Vagina (tissue), 2 donors: ENCODE data around the gene WDR83. TPM values are rescaled to one million over a fixed set of nuclear protein-coding genes. Genes with fewer than 3 reads are reported as not detected.

ENCODE experiments used
- DNase-seq, 2 donors: peaks; one replicate each; pipeline ENCODE4 v3.0.0-alpha.2; 2017; ENCODE audit errors: extremely low spot score in 2 of 2
- H3K27ac ChIP-seq: fragments of 200-600 bp; sonication (generic); one replicate; pipeline ENCODE4 v1.5.1; 2019
- H3K27me3 ChIP-seq: fragments of 200-600 bp; sonication (generic); one replicate; pipeline ENCODE4 v1.5.1; 2019
- H3K36me3 ChIP-seq, 2 donors: fragments of 200-600 bp; sonication (generic); one replicate each; pipeline ENCODE4 v1.5.1; 2017 to 2019
- H3K4me1 ChIP-seq: fragments of 200-600 bp; sonication (generic); one replicate; pipeline ENCODE4 v1.5.1; 2019
- H3K4me3 ChIP-seq, 2 donors: fragments of 200-600 bp; sonication (generic); 1 replicate in 1 of 2; 2 replicates in 1 of 2; pipeline ENCODE4 v1.5.1; 2016 to 2019
- H3K9me3 ChIP-seq: fragments of 200-600 bp; sonication (generic); one replicate; pipeline ENCODE4 v1.5.1; 2019
- CTCF ChIP-seq, 3 experiments: fragments of 450-650 bp in 2 of 3; fragments of 200-600 bp in 1 of 3; sonication (generic) in 1 of 3; IDR thresholded peaks; one replicate each; pipeline ENCODE4 v1.5.1; 2017 to 2019; ENCODE audit warnings: antibody characterized with exemption in 3 of 3, mild to moderate bottlenecking in 2 of 3, moderate library complexity in 2 of 3
- POLR2A ChIP-seq, 2 donors: fragments of 450-650 bp; IDR thresholded peaks; one replicate each; pipeline ENCODE4 v1.6.1; 2017; ENCODE audit warnings: antibody characterized with exemption in 2 of 2, mild to moderate bottlenecking in 2 of 2, moderate library complexity in 2 of 2
- POLR2AphosphoS5 ChIP-seq, 2 donors: sonication (generic); formaldehyde crosslinking; IDR thresholded peaks; one replicate each; pipeline ENCODE4 v1.9.0; 2017; ENCODE audit warnings: antibody characterized with exemption in 2 of 2, mild to moderate bottlenecking in 2 of 2, low read depth in 1 of 2; ENCODE audit not compliant: insufficient read depth in 1 of 2
- intact Hi-C: fragments of 100-400 bp; cut with DNase I; formaldehyde crosslinking; loops from one replicate; pipeline ENCODE4 v1.15.1; 2023
- total RNA-seq: library from RNA; depleted of rRNA; stranded (reverse); fragments of >200 nt; gene quantifications from one replicate; pipeline ENCODE4 v1.2.3, GENCODE V29; 2016

Gene WDR83
- total RNA-seq, 1 donor from 2014 or later, result 8.3 TPM

GRCh38 chr19:12628040-12629022 lies 38.3 kb upstream of the WDR83 start:
- no peak for TF ChIP-seq POLR2AphosphoS5 (IDR thresholded peaks at IDR 0.05; ENCODE audit: insufficient read depth in 1 of 2, low read depth in 1 of 2)
- no peak for TF ChIP-seq POLR2A (IDR thresholded peaks at IDR 0.05)
- TF ChIP-seq CTCF (IDR thresholded peaks at IDR 0.05), result no peak
- intact Hi-C loops, result no loop called here
- Histone ChIP-seq H3K9me3 (peaks cover 6% of the 10 kb centered on the region), H3K27me3 (no peaks in the 10 kb centered on the region), H3K4me3 (no peak overlapping the region), H3K36me3 (peaks cover 6 to 62% of the 10 kb centered on the region in 2 donors), H3K27ac (no peak overlapping the region), H3K4me1 (no peaks in the 10 kb centered on the region)
- no peak for DNase-seq

DNA sequence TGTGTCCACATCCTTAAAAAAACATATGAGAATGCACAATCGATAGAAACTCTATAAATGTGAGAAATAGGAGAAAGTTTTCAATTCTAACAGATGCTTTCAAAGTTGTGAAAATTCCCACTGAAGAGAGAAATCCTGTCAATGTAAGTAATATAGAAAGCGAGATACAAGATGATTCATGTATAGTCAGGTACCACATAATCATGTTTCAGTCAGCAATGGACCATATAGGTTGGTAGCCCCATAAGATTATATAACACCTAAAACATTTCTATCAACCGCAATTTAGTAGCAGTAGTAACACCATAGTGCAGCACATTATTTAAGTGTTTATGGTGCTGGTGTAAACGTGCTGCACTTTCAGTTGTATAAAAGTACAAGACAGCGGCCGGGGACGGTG lies 37.4 kb upstream of the WDR83 start:
- no peak for DNase-seq
- Histone ChIP-seq H3K4me3 (no peak overlapping the region), H3K9me3 (peaks cover 6% of the 10 kb centered on the region), H3K36me3 (peaks cover 6 to 54% of the 10 kb centered on the region in 2 donors), H3K4me1 (no peaks in the 10 kb centered on the region), H3K27me3 (no peaks in the 10 kb centered on the region), H3K27ac (no peak overlapping the region)
- no peak for TF ChIP-seq CTCF (IDR thresholded peaks at IDR 0.05)
- no peak for TF ChIP-seq POLR2A (IDR thresholded peaks at IDR 0.05)
- TF ChIP-seq POLR2AphosphoS5 (IDR thresholded peaks at IDR 0.05; ENCODE audit: insufficient read depth in 1 of 2, low read depth in 1 of 2), result no peak
- intact Hi-C loops, result no loop called here

GRCh38 chr19:12636631-12637030 lies 30.0 kb upstream of the WDR83 start:
- TF ChIP-seq POLR2A (IDR thresholded peaks at IDR 0.05), result no peak
- TF ChIP-seq POLR2AphosphoS5 (IDR thresholded peaks at IDR 0.05; ENCODE audit: insufficient read depth in 1 of 2, low read depth in 1 of 2), result no peak
- no peak for TF ChIP-seq CTCF (IDR thresholded peaks at IDR 0.05)
- H3K4me1 ChIP-seq, result peaks cover 12% of the 10 kb centered on the region
- no peaks in the 10 kb centered on the region for H3K27me3 ChIP-seq
- H3K36me3 ChIP-seq, result no peaks in the 10 kb centered on the region
- H3K27ac ChIP-seq, result no peak overlapping the region
- no peak overlapping the region for H3K4me3 ChIP-seq
- intact Hi-C loops, result no loop called here
- no peaks in the 10 kb centered on the region for H3K9me3 ChIP-seq
- DNase-seq, result no peak

DNA sequence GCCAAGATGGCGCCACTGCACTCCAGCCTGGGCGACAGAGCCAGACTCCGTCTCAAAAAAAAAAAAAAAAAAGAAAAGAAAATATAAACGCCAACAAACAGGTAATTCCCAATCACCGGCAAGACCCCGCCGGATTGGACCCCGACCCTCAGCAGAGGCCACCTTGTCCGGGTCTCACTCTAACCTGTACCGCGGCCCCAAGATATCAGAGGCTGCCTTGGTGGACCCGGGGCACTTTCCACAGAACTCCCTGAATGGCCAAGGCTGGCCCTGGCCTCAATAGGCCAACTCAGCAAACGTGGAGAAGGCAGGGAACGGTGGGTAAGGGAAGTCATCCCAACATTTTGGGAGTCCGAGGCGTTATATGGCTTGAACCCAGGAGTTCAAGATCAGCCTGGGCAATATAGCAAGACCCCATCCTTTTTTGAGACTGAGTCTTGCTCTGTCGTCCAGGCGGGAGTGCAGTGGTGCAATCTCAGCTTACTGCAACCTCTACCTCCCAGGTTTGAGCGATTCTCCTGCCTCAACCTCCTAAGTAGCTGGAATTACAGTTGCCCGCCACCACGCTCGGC lies 27.9 kb upstream of the WDR83 start:
- intact Hi-C loops, result no loop called here
- no peak for TF ChIP-seq POLR2AphosphoS5 (IDR thresholded peaks at IDR 0.05; ENCODE audit: insufficient read depth in 1 of 2, low read depth in 1 of 2)
- no peak for TF ChIP-seq CTCF (IDR thresholded peaks at IDR 0.05)
- no peak for TF ChIP-seq POLR2A (IDR thresholded peaks at IDR 0.05)
- no peak for DNase-seq
- Histone ChIP-seq H3K4me3 (no peak overlapping the region), H3K27me3 (no peaks in the 10 kb centered on the region), H3K36me3 (no peaks in the 10 kb centered on the region), H3K27ac (no peak overlapping the region), H3K9me3 (no peaks in the 10 kb centered on the region), H3K4me1 (peaks cover 12% of the 10 kb centered on the region)
